ENCODE data around the gene EFNA5.
"Not testable (repeated sequence)": the region's sequence is repeated elsewhere in the genome, so short reads cannot be mapped to it uniquely, and the experiment has no call there.

The EFNA5 gene

DNA sequence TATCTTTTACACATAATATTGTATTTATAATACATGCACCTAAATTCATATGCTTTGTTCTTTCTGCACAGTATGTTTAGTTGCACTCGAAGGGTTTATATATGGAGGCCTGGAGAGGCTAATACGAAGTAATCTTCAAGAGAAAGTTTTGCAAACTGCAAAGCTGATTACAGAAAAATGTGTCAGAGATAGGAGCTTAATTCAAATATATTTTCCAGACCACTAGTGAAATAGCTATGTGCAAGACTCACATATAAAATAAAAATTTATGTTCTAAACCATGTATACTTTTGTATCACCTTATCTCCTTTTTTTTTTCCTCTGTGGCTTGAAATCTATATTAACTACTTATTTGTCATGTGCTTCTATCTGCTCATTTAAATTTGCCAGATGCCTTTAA, 313.8 kb downstream of the EFNA5 start:
- DNase-seq = no peak

DNA sequence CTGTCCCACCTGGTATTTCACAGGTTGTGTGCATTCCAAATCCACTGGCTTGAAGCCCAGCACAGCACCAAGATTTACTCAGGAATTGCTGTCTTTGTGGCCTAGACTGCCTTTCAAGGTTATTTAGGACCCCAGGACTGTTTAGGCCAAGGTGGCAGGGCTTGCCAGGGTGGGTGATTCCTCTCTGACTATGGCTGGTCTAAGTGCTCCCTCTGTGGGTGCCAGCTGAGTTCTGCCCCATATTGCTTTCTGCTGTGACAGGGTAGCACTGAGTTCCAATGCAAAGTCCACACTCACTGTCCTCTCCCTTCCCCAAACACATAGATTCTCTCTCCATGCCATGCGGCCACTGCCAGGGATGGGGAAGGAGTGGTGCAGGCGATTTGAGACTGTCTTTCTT, 318.2 kb downstream of the EFNA5 start:
- no peak for DNase-seq

DNA sequence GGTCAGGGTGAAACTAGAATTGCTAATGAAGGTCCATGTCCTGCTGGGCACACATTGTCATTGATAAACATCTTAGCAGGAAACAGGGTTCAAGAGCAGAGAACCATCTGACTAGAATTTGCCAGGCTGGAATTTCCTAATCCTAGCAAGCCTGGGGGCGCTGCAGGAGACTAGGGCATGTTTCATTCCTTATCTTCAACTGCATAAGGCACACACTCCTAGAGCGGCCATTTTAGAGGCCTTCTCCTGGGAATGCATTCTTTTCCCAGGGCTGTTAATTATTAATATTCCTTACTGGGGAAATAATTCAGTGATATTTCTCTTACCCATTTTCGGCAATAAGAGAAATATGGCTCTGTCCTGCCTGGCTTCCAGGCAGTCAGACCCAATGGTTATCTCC, 324.2 kb downstream of the EFNA5 start:
- DNase-seq = not testable (repeated sequence)

DNA sequence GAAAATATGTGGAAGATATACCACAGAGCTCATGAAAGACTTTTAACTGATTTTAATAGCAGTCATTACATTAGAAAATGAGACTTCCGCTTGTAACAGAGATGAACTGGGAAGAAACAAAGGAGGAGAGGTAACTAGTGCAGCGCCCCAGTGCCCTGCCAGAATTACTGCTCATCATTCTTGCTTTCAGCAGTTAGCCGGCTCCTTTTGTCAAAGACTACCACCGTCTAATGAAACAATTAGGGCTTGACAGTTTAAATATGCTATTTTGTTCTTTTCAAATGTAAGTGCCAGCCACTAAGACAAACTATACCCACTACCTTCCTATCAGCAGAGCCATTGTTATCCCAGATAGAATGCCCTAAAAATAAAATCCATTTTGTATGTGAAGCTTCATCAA, 328.4 kb downstream of the EFNA5 start:
- no peak for DNase-seq

DNA sequence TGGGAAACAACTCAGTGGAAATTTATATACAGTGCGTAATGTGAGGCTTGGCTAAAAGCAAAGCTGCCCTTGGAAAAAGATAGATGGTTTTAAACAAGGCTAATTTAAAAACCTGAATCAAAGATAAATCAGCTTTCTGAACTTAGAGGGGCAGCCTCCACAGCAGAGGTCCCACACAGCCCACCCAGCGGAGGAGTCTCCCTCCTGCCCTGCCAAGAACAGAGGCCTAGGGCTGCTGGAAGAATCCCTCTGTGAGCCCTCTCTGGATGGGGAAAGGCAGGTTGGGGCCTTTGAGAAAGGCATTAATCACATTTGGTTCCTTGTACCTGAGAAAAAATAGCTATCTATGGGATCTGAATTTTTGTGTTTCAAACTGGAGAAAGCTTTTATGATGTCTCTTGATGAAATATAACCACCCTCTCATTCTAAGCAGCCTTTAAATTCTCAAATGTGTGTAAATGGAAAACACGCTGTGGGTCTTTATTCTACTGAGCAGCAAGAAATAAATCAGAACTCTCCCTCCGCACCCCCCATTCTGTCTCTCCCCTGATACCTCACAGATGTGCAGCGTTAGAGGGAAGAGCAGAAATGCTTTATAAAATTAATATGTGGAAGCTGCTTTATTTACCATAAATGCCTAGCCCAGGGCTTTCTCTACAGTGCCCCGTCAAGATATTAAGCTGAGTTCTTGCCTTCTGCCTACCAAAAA, 329.2 kb downstream of the EFNA5 start:
- no peak for DNase-seq

DNA sequence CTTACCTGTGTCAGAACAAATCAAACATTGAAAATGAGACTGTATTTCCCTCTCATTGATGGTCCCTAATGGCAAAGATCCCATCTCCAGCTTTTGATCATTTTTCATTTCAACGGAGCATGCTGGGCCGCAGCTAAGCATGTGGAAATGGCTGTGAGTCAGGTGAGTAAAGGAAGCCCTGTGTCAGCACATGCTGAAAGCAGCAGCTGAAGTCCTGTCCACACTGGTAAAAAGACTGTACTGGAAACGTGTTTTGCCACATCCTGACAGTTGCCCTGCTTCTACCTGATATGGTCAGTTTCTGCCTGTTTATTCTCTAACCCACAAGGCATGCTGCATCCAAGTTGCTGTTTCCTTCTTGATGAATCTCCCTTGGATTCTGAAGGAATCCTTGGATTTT, 330.1 kb downstream of the EFNA5 start:
- DNase-seq = no peak

DNA sequence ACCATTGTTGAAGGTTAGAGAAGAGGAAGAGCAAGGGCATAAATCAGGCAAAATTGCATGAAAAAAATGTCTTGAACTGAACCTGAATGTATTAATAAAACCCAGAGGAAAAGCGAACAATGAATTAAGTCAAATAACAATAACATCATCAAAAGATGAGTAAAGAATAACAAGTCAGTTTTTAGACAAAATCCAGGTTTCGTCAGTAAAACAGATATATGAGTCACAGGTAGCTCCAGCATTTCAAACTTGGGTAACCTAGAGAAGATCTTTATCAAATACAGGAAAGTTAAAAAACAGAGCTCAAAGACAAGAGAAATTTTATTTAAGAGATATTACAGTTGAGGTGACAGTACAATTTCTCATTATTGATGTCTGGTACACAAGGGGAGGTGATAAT, 332.4 kb downstream of the EFNA5 start:
- DNase-seq = no peak

DNA sequence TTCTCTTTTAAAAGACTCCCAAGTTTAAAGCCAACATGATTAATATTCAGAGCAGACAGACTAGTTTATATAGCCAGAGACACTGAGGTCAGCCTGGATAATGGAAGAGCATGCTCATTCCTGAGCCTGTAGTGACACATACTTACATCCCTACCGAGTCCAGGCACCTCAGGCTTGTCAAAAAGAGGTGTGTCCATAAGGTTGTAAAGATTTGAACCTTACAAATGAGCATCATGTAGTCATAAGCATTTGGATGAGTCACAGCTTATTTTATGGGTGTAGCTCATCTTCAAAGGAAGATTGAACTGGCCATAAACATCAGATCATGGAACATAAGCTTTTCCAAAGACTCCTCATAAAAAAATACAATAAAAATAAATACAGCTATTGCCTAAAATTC, 333.5 kb downstream of the EFNA5 start:
- DNase-seq = no peak

DNA sequence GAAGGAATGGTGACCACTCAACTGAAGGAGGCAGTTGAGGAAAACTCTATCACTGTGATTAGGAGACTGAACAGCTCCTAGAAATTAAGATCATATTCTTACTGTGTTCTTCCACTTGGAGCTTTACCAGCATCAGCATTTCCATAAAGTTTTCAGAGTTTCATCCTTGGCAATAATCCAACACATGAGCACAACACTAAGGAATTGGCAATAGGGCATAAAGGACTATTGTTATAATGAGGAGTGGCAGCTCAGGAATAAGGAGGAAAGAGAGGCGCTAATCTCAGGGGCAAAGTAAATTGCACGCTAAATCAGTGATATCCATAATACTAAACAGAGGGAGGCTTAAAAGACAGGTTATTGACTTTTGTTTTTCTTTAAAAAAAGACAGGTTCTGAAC, 338.9 kb downstream of the EFNA5 start:
- DNase-seq = no peak

DNA sequence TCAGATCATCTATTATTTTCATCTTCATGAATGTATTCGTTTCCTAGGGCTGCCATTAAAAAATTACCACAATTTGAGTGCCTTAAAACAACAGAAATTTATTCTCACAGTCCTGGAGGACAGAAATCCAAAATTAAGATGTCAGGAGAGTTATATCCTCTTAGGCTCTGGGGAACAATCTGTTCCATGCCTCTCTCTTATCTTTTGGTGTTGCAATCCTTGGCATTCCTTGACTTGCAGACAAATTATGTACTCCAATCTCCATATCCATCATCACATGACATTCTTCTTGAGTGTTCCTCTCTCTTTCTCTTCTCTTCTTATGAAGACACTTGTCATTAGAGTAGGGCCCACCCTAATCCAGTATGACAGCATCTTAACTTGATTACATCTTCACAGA, 339.4 kb downstream of the EFNA5 start:
- no peak for DNase-seq

DNA sequence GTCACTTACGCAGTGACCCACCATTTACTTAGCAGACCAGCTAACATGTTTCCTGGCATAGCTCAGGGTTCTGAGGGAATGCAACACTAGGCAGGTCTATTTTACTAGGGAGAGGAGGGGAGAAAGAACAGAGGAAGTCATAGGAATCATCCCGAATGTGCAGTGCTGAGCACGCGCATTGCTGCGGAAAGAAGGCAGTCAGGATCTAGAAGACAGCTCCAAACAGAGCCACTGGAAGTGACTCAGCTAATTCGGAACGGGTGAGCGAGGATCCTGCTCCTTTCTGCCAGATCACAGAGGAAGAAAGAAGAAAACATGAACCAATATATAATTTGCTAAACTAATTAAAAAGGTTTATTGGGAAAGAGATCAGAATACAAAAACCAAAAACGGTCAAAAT, 339.8 kb downstream of the EFNA5 start:
- DNase-seq = no peak

DNA sequence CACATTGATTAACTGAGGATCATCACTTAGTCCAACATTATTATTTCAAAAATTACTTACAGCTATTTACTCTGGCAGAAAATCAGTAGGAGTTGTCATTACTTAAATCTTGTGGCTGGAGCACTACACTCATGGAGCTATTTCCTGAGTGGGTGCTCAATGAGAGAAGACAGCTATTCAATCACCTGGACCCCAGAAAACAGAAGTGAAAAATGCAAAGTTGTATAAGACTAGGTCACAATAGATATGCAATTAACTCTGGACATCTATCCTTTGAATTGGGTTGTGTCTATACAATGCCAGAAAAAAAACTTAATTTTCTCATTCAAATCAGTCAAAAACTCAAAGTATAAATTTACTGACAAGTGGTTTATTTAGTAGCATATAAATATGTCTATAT, 340.9 kb downstream of the EFNA5 start:
- no peak for DNase-seq
